Right lobe of liver (tissue), 4 donors: ENCODE results near the gene P2RX7.

ENCODE experiments used
- POLR2A ChIP-seq: fragments of 450-650 bp; IDR thresholded peaks from one replicate; pipeline ENCODE4 v1.6.1; 2017; ENCODE audit warnings: antibody characterized with exemption, mild to moderate bottlenecking
- TF ChIP-seq, protein P1 (sequence below), 4 donors: fragments of 200-600 bp in 3 of 4; fragments of 450-650 bp in 1 of 4; IDR thresholded peaks; one replicate each; pipeline versions ENCODE4 v1.5.1 to v1.8.0; 2016 to 2022; ENCODE audit warnings: antibody characterized with exemption in 4 of 4, mild to moderate bottlenecking in 2 of 4
- donor health status: DM: no; HTN: no; CAD: no.
- donor health status: DM: no; HTN: no; CAD: no.
- donor health status: DM: no; HTN: yes; CAD: no.

- TF ChIP-seq, protein P1, sequence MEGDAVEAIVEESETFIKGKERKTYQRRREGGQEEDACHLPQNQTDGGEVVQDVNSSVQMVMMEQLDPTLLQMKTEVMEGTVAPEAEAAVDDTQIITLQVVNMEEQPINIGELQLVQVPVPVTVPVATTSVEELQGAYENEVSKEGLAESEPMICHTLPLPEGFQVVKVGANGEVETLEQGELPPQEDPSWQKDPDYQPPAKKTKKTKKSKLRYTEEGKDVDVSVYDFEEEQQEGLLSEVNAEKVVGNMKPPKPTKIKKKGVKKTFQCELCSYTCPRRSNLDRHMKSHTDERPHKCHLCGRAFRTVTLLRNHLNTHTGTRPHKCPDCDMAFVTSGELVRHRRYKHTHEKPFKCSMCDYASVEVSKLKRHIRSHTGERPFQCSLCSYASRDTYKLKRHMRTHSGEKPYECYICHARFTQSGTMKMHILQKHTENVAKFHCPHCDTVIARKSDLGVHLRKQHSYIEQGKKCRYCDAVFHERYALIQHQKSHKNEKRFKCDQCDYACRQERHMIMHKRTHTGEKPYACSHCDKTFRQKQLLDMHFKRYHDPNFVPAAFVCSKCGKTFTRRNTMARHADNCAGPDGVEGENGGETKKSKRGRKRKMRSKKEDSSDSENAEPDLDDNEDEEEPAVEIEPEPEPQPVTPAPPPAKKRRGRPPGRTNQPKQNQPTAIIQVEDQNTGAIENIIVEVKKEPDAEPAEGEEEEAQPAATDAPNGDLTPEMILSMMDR (IDR thresholded peaks at IDR 0.05) = no peak
- TF ChIP-seq POLR2A = no peak
Observed at GRCh38 chr12:121188227-121188626, 55.6 kb downstream of the P2RX7 start.
